Heart left ventricle (tissue), 16 donors: Measurements from ENCODE around the gene CDC42EP5. TPM values are rescaled to one million over a fixed set of nuclear protein-coding genes. Genes with fewer than 3 reads are reported as not detected.
"Not testable (repeated sequence)": the region's sequence is repeated elsewhere in the genome, so short reads cannot be mapped to it uniquely, and the experiment has no call there.

Source experiments
- ATAC-seq, 4 donors: fragments of 200-7000 bp; cut with Tn5 transposase; one replicate each; pipeline ENCODE4 v1.9.1; 2020 to 2022; ENCODE audit warnings: moderate library complexity in 4 of 4, mild to moderate bottlenecking in 3 of 4, moderate number of reproducible peaks in 1 of 4
- DNase-seq, 5 donors: peaks; one replicate each; pipeline ENCODE4 v3.0.0-alpha.2; 2020
- H3K27ac ChIP-seq, 12 donors: fragments of 200-600 bp; sonication (generic) in 4 of 12; one replicate each; pipeline versions ENCODE4 v1.5.0 to v1.8.0; 2016 to 2022; ENCODE audit warnings: mild to moderate bottlenecking in 2 of 12
- H3K27me3 ChIP-seq, 9 donors: fragments of 200-600 bp; sonication (generic) in 2 of 9; one replicate each; pipeline versions ENCODE4 v1.5.1 to v1.8.0; 2016 to 2022; ENCODE audit warnings: mild to moderate bottlenecking in 3 of 9
- H3K36me3 ChIP-seq, 9 donors: fragments of 200-600 bp; sonication (generic) in 2 of 9; one replicate each; pipeline versions ENCODE4 v1.5.0 to v1.8.0; 2018 to 2022; ENCODE audit warnings: mild to moderate bottlenecking in 2 of 9
- H3K4me1 ChIP-seq, 12 donors: fragments of 200-600 bp; sonication (generic) in 4 of 12; one replicate each; pipeline versions ENCODE4 v1.5.0 to v1.8.0; 2016 to 2022; ENCODE audit warnings: mild to moderate bottlenecking in 3 of 12
- H3K4me3 ChIP-seq, 12 donors: fragments of 200-600 bp; sonication (generic) in 4 of 12; one replicate each; pipeline versions ENCODE4 v1.5.0 to v1.8.0; 2017 to 2022; ENCODE audit warnings: mild to moderate bottlenecking in 9 of 12, moderate library complexity in 4 of 12
- H3K9me3 ChIP-seq, 12 donors: fragments of 200-600 bp; sonication (generic) in 4 of 12; one replicate each; pipeline versions ENCODE4 v1.5.0 to v1.8.0; 2016 to 2022; ENCODE audit warnings: mild to moderate bottlenecking in 1 of 12
- CTCF ChIP-seq, 12 donors: fragments of 200-600 bp; sonication (generic) in 4 of 12; IDR thresholded peaks; one replicate each; pipeline versions ENCODE4 v1.5.0 to v1.8.0; 2018 to 2022; ENCODE audit warnings: antibody characterized with exemption in 12 of 12, mild to moderate bottlenecking in 5 of 12
- POLR2A ChIP-seq, 2 donors: fragments of 450-650 bp; IDR thresholded peaks; one replicate each; pipeline ENCODE4 v1.6.1; 2017; ENCODE audit warnings: antibody characterized with exemption in 2 of 2, mild to moderate bottlenecking in 2 of 2, moderate library complexity in 2 of 2
- WGBS, 4 donors: extraction: QIAGEN DNeasy Blood & Tissue Kit in 2 of 4; methylation state at CpG; one replicate each; pipeline versions ENCODE4 v1.1.5 to v1.1.7; 2013 to 2018; 5-methylcytosine and 5-hydroxymethylcytosine counted together
- intact Hi-C, 10 donors: fragments of 100-400 bp; cut with DNase I; formaldehyde crosslinking; loops; one replicate each; pipeline versions ENCODE4 v1.11.1 to v1.14.2; 2022
- polyA plus RNA-seq, 2 donors: library from polyadenylated mRNA; stranded (reverse); fragments of 200-250 nt; gene quantifications; one replicate each; pipeline ENCODE4 v1.2.3, GENCODE V29; 2013
- total RNA-seq, 9 donors: library from RNA; depleted of rRNA in 2 of 9; stranded (reverse); fragments of >200 nt in 2 of 9; fragmentation: NEBNext Ultra II Directional in 3 of 9; extraction: Animal tissue kit (Norgen Biotek cat#: 25700) in 3 of 9; gene quantifications; one replicate each; pipeline versions ENCODE4 v1.1.0 to v1.2.4, GENCODE V29; 2016 to 2023
- donor health status: ischemic (EF 13 %, LVEDD 7.1; RV severe dilation, severe dysfunction).
- donor health status: healthy with polysubstance abuse.
- donor health status: DM: no; HTN: yes; CAD: no.
- donor health status: DM: no; HTN: no; CAD: no.
- donor health status: ischemic (EF 25% LVEDD 6.9; RV normal size, moderate dysfunction).
- donor health status: ischemic (EF 25% LVEDD 5.7; RV mildly dilated, moderate dysfunction).
- donor health status: healthy.
- donor health status: DM: yes; HTN: yes; CAD: no.
- donor health status: ischemic (EF 35%, LVEDD 5.7; RV mildly dilated, moderate dysfunction).
- donor health status: nonischemic (EF 11% LVEDD 7.7; RV severe dilation, severe dysfunction).
- donor health status: DM: yes; HTN: yes; CAD: no.
- donor health status: PGD.
- donor health status: ischemic (EF 29% LVEDD 5.4; RV normal size, mild dysfunction).
- donor health status: nonischemic (EF 23%, LVEDD 6.1; RV moderate dilation, normal function).

Gene CDC42EP5
- total and polyA plus RNA-seq, 11 donors = 5.6 to 16.3 (median 9.7) TPM

GRCh38 chr19:54469496-54469934 lies 3.6 kb downstream of the CDC42EP5 start:
- Histone ChIP-seq H3K4me3 (no peak overlapping the region), H3K27me3 (peaks cover 0 to 37% (median 5%) of the 10 kb centered on the region in 9 donors), H3K9me3 (no peaks in the 10 kb centered on the region), H3K27ac (peak overlapping the region; percentile 61 to 93 (median 83)), H3K36me3 (peaks cover 0 to 3% (median 0%) of the 10 kb centered on the region in 9 donors), H3K4me1 (peaks cover 6 to 42% (median 27%) of the 10 kb centered on the region in 12 donors)
- TF ChIP-seq POLR2A (IDR thresholded peaks at IDR 0.05) = no peak
- TF ChIP-seq CTCF (IDR thresholded peaks at IDR 0.05) = no peak
- intact Hi-C loops = no loop called here
- WGBS, 4 donors = 24 to 38% (median 35%) methylated on average over 8 of the region's 8 CpGs
- peak; percentile 71 to 86 (median 80) for DNase-seq
- peak; percentile 6 to 65 (median 30) for ATAC-seq

GRCh38 chr19:54466110-54466480 lies 7.0 kb downstream of the CDC42EP5 start:
- H3K9me3 ChIP-seq, ATAC-seq, H3K4me3 ChIP-seq, H3K27ac ChIP-seq, DNase-seq, intact Hi-C loops: not testable (repeated sequence)
- WGBS, 4 donors = 95 to 97% (median 95%) methylated on average over 14 of the region's 14 CpGs
- Histone ChIP-seq H3K36me3 (peaks cover 0 to 15% (median 10%) of the 10 kb centered on the region in 9 donors), H3K4me1 (peaks cover 6 to 54% (median 39%) of the 10 kb centered on the region in 12 donors), H3K27me3 (peaks cover 0 to 24% (median 3%) of the 10 kb centered on the region in 9 donors)

GRCh38 chr19:54465426-54466109 lies 7.5 kb downstream of the CDC42EP5 start:
- peaks cover 6 to 54% (median 34%) of the 10 kb centered on the region in 12 donors for H3K4me1 ChIP-seq
- DNase-seq = no peak
- intact Hi-C loops = no loop called here
- H3K9me3 ChIP-seq = no peaks in the 10 kb centered on the region
- no peak for TF ChIP-seq CTCF (IDR thresholded peaks at IDR 0.05)
- no peak for TF ChIP-seq POLR2A (IDR thresholded peaks at IDR 0.05)
- WGBS, 4 donors = 71 to 90% (median 83%) methylated on average over 31 to 49 of the region's 49 CpGs
- H3K27me3 ChIP-seq = peaks cover 0 to 19% (median 3%) of the 10 kb centered on the region in 9 donors
- H3K36me3 ChIP-seq = peaks cover 0 to 20% (median 16%) of the 10 kb centered on the region in 9 donors
- ATAC-seq = no peak
- H3K27ac ChIP-seq = no peak overlapping the region
- peak overlapping the region in 1 of 12 donors; percentile 59 for H3K4me3 ChIP-seq

- TF ChIP-seq POLR2A (IDR thresholded peaks at IDR 0.05) = peak in 1 of 2 donors; percentile 42
- peak in 3 of 12 donors; percentile 8 to 24 (median 11) for TF ChIP-seq CTCF (IDR thresholded peaks at IDR 0.05)
- peak; percentile 88 to 96 (median 94) for DNase-seq
- peak; percentile 65 to 82 (median 76) for ATAC-seq
- peaks cover 0 to 11% (median 0%) of the 10 kb centered on the region in 9 donors for H3K27me3 ChIP-seq
- H3K4me1 ChIP-seq = peaks cover 0 to 47% (median 29%) of the 10 kb centered on the region in 12 donors
- intact Hi-C loops = loop anchor here in 1 of 10 donors (1.0 to 5.0 kb wide), 2 partner anchors 16 to 593 kb away; partner anchors contain the start of gene LENG8
- H3K4me3 ChIP-seq = peak overlapping the region; percentile 32 to 78 (median 64)
- no peaks in the 10 kb centered on the region for H3K9me3 ChIP-seq
- peaks cover 0 to 27% (median 23%) of the 10 kb centered on the region in 9 donors for H3K36me3 ChIP-seq
- peak overlapping the region; percentile 94 to 99 (median 98) for H3K27ac ChIP-seq
- WGBS, 4 donors = 0 to 27% (median 20%) methylated on average over 22 to 87 of the region's 87 CpGs
Measured at GRCh38 chr19:54464630-54465425, 8.3 kb downstream of the CDC42EP5 start.
